GM10248 (cell line): ENCODE data around the gene NAT14.
"Not testable (repeated sequence)": the region's sequence is repeated elsewhere in the genome, so short reads cannot be mapped to it uniquely, and the experiment has no call there.

Experiments
- CTCF ChIA-PET: fragments of 300-600 bp; sonication (Branson Sonifier 250); formaldehyde crosslinking; extraction: SDS; loops from one replicate; lab custom pipeline; 2021; ENCODE audit warnings: antibody characterized with exemption; lab: Yijun Ruan, JAX
- POLR2A ChIA-PET: fragments of 350-650 bp; sonication (Branson Sonifier 250); formaldehyde crosslinking; extraction: SDS; loops from one replicate; lab custom pipeline; 2020; ENCODE audit warnings: antibody characterized with exemption; lab: Yijun Ruan, JAX
- DNase-seq: peaks from one replicate; pipeline ENCODE4 v3.0.0; 2012; ENCODE audit errors: extremely low spot score
- TF ChIP-seq, protein P1 (sequence below): IDR thresholded peaks from 2 replicates; pipeline ENCODE4 v1.5.1; 2012; ENCODE audit warnings: mild to moderate bottlenecking, low read depth; ENCODE audit errors: extremely low read depth, missing control alignments, control extremely low read depth

The NAT14 gene

DNA sequence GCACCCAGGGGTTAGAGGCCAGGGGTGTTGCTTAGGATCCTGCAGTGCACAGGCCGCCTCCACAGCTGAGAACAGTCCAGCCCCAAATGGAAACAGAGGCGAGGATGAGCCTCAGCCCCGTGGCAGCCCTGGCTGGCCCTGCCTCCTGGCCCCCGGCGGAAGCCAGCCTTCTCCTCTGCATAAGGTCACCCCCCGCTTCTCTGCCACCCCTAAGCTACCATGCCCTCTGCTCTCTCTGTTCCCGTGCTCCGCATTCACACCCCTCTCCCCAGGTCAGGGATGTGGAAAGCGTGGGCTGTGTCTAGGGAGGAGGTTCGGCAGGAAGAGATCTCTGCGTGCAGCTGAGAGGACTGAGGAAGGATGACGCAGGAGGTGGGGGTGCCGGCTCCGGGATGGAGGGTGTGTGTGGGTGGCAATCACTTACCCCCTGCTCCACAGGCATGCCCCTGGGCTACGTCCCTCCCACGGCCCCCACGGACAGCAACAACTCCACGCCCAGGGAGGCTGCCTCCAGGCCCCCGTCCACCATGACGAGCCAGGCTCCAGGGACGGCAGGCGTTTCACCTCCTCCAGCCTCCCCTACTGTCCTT, 9.3 kb downstream of the NAT14 start:
- no peak for DNase-seq
- TF ChIP-seq, protein P1, sequence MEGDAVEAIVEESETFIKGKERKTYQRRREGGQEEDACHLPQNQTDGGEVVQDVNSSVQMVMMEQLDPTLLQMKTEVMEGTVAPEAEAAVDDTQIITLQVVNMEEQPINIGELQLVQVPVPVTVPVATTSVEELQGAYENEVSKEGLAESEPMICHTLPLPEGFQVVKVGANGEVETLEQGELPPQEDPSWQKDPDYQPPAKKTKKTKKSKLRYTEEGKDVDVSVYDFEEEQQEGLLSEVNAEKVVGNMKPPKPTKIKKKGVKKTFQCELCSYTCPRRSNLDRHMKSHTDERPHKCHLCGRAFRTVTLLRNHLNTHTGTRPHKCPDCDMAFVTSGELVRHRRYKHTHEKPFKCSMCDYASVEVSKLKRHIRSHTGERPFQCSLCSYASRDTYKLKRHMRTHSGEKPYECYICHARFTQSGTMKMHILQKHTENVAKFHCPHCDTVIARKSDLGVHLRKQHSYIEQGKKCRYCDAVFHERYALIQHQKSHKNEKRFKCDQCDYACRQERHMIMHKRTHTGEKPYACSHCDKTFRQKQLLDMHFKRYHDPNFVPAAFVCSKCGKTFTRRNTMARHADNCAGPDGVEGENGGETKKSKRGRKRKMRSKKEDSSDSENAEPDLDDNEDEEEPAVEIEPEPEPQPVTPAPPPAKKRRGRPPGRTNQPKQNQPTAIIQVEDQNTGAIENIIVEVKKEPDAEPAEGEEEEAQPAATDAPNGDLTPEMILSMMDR, result no peak
- CTCF ChIA-PET, result interaction anchor here (0.7 to 8.2 kb wide), 3 partner anchors 10 to 27 kb away, joined by 3 to 43 read pairs (median 8); no protein-coding TSS in a partner anchor
- POLR2A ChIA-PET, result interaction anchor here (0.6 kb wide), 1 partner anchor 109 kb away, joined by 3 read pairs; the partner anchor contains the start of gene RPL28

DNA sequence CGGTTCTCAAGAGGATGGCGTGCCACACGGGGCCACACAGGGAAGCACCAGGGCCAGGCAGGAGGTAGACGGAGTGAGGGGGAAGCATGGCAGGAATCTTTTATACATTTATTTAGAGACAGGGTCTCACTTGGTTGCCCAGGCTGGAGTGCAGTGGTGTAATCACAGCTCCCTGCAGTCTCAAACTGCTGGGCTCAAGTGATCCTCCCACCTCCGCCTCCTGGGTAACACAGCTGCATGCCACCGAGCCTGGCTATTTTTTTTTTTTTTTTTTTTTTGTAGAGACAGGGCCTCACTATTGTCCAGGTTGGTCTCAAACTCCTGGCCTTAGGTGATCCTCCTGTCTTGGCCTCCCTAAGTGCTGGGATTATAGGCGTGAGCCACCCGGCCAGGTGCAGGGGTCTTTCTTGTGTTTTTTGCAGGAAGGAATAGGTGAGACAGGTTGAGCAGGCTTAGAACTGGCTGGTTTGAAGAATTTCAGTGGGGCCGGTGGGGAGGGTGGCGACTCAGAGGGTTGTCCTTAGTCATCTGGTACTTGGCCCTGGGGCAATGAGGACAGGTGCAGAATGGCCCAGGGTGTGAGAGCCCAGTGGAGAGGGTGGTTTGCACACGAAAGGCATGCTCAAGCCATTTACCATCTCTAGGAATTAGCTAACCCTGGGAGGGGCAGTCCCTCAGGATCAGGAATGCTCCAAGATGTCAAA, 10.8 kb downstream of the NAT14 start:
- ChIA-PET CTCF (interaction anchor here (1.4 to 8.2 kb wide), 2 partner anchors 9 to 355 kb away, joined by 5 to 43 read pairs; no protein-coding TSS in a partner anchor), POLR2A (no interaction called here)
- DNase-seq, result no peak
- TF ChIP-seq, protein P1, result no peak

DNA sequence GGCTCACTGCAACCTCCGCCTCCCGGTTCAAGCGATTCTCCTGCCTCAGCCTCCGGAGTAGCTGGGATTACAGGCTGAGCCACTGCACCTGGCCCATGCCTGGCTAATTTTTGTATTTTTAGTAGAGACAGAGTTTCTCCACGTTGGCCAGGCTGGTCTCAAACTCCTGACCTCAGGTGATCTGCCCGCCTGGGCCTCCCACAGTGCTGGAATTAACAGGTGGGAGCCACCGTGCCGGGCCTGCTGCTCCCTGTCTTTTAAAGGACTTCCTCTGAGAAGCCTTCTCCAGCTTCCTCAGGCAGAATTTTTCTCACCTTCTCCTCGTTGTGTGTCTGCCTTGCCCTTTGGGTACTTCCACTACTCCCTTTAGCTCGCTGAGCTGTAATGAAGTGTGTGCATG, 11.8 kb downstream of the NAT14 start:
- CTCF ChIA-PET, result interaction anchor here (1.4 to 3.1 kb wide), 3 partner anchors 30 to 356 kb away, joined by 3 to 16 read pairs (median 5); no protein-coding TSS in a partner anchor
- DNase-seq, POLR2A ChIA-PET: not testable (repeated sequence)

DNA sequence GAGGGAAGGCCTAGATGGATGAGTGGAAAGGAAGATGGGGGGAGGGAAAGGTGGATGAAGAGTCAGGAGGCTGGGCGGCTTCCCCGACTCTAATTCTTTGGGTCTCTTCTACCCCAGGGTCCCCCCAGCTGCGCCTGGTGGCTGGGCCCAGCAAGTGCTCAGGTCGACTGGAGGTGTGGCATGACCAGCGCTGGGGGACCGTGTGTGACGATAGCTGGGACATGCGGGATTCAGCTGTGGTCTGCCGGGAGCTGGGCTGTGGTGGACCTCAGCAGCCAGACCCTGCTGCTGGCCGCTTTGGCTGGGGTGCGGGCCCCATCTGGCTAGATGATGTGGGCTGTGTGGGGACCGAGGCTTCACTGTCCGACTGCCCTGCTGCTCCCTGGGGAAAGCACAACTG, 12.8 kb downstream of the NAT14 start:
- ChIA-PET POLR2A (no interaction called here), CTCF (interaction anchor here (1.1 to 3.1 kb wide), 5 partner anchors 11 to 205 kb away, joined by 3 to 16 read pairs (median 3); partner anchors contain the start of gene U2AF2)
- no peak for DNase-seq
- TF ChIP-seq, protein P1, result no peak

DNA sequence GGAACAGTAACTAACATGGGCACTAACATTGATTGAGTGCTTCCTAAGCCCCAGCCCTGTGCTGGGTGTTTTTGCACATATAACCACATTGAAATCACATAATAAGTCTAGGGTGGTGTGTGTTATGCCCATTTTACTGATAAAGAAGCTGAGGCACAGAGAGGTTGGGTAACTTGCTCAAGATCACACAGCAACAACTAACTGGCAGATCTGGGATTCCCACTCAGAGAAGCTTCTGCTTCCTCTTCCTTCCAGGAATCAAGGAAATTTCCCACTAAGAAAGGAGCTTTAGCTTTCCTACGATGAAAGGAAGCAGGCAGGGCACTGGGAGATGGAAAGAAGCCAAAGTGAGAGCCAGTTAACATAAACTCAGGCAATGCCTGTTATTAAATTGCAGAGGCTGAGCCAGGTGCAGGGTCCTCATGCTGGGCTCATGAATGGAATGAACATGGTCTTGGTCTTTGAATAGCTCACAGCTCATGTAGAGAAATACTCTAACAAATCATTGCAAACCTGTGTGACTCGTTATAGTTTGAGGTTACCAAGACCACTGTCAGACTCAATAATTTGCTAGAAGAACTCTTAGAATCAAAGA, 13.4 kb downstream of the NAT14 start:
- DNase-seq, result no peak
- ChIA-PET POLR2A (no interaction called here), CTCF (interaction anchor here (1.1 to 3.1 kb wide), 5 partner anchors 10 to 206 kb away, joined by 3 to 16 read pairs (median 3); partner anchors contain the start of gene U2AF2)
- TF ChIP-seq, protein P1, result no peak

DNA sequence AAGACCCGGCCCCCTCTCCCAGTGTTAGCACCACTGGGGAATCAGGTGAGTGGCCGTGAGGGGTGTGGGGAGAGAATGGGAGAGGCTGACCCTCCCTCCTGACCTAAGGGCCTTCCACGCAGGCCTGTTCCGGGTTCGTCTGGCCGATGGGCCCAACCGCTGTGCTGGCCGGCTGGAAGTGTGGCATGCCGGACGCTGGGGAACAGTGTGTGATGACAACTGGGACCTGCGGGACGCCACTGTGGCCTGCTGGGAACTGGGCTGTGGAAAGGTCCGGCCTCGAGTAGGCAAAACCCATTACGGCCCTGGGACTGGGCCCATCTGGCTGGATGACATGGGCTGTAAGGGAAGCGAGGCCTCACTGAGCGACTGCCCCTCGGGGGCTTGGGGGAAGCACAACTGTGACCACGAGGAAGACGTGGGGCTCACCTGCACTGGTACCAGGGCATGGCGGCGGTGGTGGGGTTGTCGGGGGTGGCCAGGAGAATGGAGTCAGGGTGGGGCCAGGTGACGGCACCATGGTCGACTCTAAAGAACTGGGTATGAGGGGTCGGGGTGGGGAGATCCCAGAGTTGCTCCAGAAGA, 15.5 kb downstream of the NAT14 start:
- ChIA-PET CTCF (interaction anchor here (0.8 to 5.0 kb wide), 4 partner anchors 16 to 833 kb away, joined by 3 to 59 read pairs (median 4); partner anchors contain the start of gene NAT14), POLR2A (no interaction called here)
- no peak for DNase-seq
- TF ChIP-seq, protein P1, result no peak
